H1 (cell line): ENCODE results near the gene PTBP1. TPM values are rescaled to one million over a fixed set of nuclear protein-coding genes. Genes with fewer than 3 reads are reported as not detected.
A peak's percentile ranks its signal among the peaks of the same experiment; 100 is the strongest.

Source experiments
- CTCF ChIA-PET: fragments of 300-600 bp; sonication (Branson Sonifier 250); formaldehyde crosslinking; loops from one replicate; lab custom pipeline; 2021; ENCODE audit not compliant: partially characterized antibody; lab: Charles Lee
- POLR2A ChIA-PET: fragments of 300-600 bp; sonication (Branson Sonifier 250); formaldehyde crosslinking; loops from one replicate; lab custom pipeline; 2021; ENCODE audit warnings: inconsistent platforms; ENCODE audit not compliant: partially characterized antibody; lab: Charles Lee
- DNase-seq, 2 experiments: peaks; one replicate each; pipeline versions ENCODE4 v3.0.0 to v3.0.0-alpha.2; 2010 to 2022; ENCODE audit warnings: low spot score in 2 of 2, low read depth in 1 of 2, mixed read lengths in 1 of 2
- FAIRE-seq: peaks from 2 replicates; lab custom pipeline; 2011; peaks lifted over from hg19 to GRCh38; lab: Jason Lieb, UNC
- H2AFZ ChIP-seq: 2 replicates; pipeline ENCODE4 v1.8.1; 2012; ENCODE audit warnings: low read length, inconsistent platforms
- H2AK5ac ChIP-seq: 2 replicates; pipeline ENCODE4 v1.6.1; 2013; ENCODE audit warnings: low read depth, low read length
- H2BK120ac ChIP-seq: replicated peaks from 2 replicates; pipeline ENCODE3; 2013; ENCODE audit warnings: low read depth, low read length, inconsistent platforms
- H2BK12ac ChIP-seq: 2 replicates; pipeline ENCODE4 v1.6.1; 2013; ENCODE audit warnings: low read depth, low read length
- H2BK15ac ChIP-seq: 2 replicates; pipeline ENCODE4 v1.6.1; 2013; ENCODE audit warnings: low read length
- H2BK20ac ChIP-seq: 2 replicates; pipeline ENCODE4 v1.6.1; 2013; ENCODE audit warnings: low read length
- H2BK5ac ChIP-seq: 2 replicates; pipeline ENCODE4 v1.6.1; 2013; ENCODE audit warnings: low read depth, low read length
- H3K14ac ChIP-seq: 2 replicates; pipeline ENCODE4 v1.6.1; 2013; ENCODE audit warnings: inconsistent platforms; ENCODE audit not compliant: insufficient read length
- H3K18ac ChIP-seq: 2 replicates; pipeline ENCODE4 v1.6.1; 2013; ENCODE audit warnings: low read length; ENCODE audit errors: extremely low read depth
- H3K23ac ChIP-seq: 2 replicates; pipeline ENCODE4 v1.6.1; 2013; ENCODE audit warnings: inconsistent platforms; ENCODE audit not compliant: insufficient read length
- H3K23me2 ChIP-seq: 2 replicates; pipeline ENCODE4 v1.6.1; 2013; ENCODE audit warnings: low read depth, low read length
- H3K27ac ChIP-seq: 2 replicates; pipeline ENCODE4 v1.6.1; 2011; ENCODE audit warnings: low read depth, low read length, inconsistent platforms
- H3K27me3 ChIP-seq, 4 experiments: replicated peaks in 1 of 4; 1 replicate in 1 of 4; 2 replicates in 3 of 4; pipeline versions ENCODE4 v1.6.1 to v1.8.1; 2011 to 2013; ENCODE audit warnings: low read length in 3 of 4, mild to moderate bottlenecking in 3 of 4, inconsistent platforms in 2 of 4, mixed read lengths in 2 of 4, moderate library complexity in 1 of 4; ENCODE audit not compliant: control insufficient read depth in 3 of 4, insufficient read depth in 3 of 4; ENCODE audit errors: extremely low read depth in 1 of 4
- H3K36me3 ChIP-seq, 4 experiments: 2 replicates each; pipeline versions ENCODE4 v1.6.1 to v1.8.1; 2011 to 2013; ENCODE audit warnings: mild to moderate bottlenecking in 4 of 4, low read length in 3 of 4, moderate library complexity in 2 of 4, control low read depth in 1 of 4, inconsistent platforms in 1 of 4; ENCODE audit not compliant: insufficient read depth in 4 of 4, control insufficient read depth in 2 of 4
- H3K4ac ChIP-seq: replicated peaks from 2 replicates; pipeline ENCODE3; 2013; ENCODE audit warnings: low read length, low read depth, mixed read lengths, inconsistent platforms; ENCODE audit not compliant: insufficient read length
- H3K4me1 ChIP-seq, 4 experiments: replicated peaks in 1 of 4; 1 replicate in 1 of 4; 2 replicates in 3 of 4; pipeline versions ENCODE4 v1.6.1 to v1.8.1; 2011 to 2013; ENCODE audit warnings: low read length in 3 of 4, inconsistent platforms in 2 of 4, mixed read lengths in 1 of 4; ENCODE audit not compliant: insufficient read depth in 4 of 4, control insufficient read depth in 3 of 4
- H3K4me2 ChIP-seq, 2 experiments: 2 replicates each; pipeline versions ENCODE4 v1.6.1 to v1.8.1; 2011 to 2013; ENCODE audit warnings: low read depth in 2 of 2, low read length in 2 of 2, control low read depth in 1 of 2, inconsistent platforms in 1 of 2, mild to moderate bottlenecking in 1 of 2; ENCODE audit not compliant: insufficient read depth in 1 of 2
- H3K4me3 ChIP-seq, 4 experiments: fragments of 200-600, 300-600 bp in 1 of 4; sonication (generic), shearing (Covaris generic), sonication (Bioruptor Twin) in 1 of 4; 2 replicates each; pipeline versions ENCODE4 v1.5.1 to v1.8.1; 2011 to 2016; ENCODE audit warnings: low read length in 4 of 4, low read depth in 3 of 4, control low read depth in 2 of 4, inconsistent platforms in 2 of 4, mild to moderate bottlenecking in 2 of 4, mixed read lengths in 1 of 4, moderate library complexity in 1 of 4; ENCODE audit not compliant: insufficient read depth in 2 of 4; ENCODE audit errors: extremely low read depth in 1 of 4
- H3K56ac ChIP-seq: replicated peaks from 2 replicates; pipeline ENCODE3; 2013; ENCODE audit warnings: low read depth, mild to moderate bottlenecking, mixed read lengths, low read length, inconsistent platforms; ENCODE audit not compliant: insufficient read length
- H3K79me1 ChIP-seq: 2 replicates; pipeline ENCODE4 v1.6.1; 2013; ENCODE audit warnings: low read depth, low read length, control low read depth
- H3K79me2 ChIP-seq, 2 experiments: 2 replicates each; pipeline versions ENCODE4 v1.6.1 to v1.8.1; 2012 to 2013; ENCODE audit warnings: low read length in 2 of 2, mild to moderate bottlenecking in 2 of 2, inconsistent platforms in 1 of 2; ENCODE audit not compliant: insufficient read depth in 2 of 2, control insufficient read depth in 1 of 2
- H3K9ac ChIP-seq, 4 experiments: replicated peaks in 1 of 4; 1 replicate in 1 of 4; 2 replicates in 3 of 4; pipeline versions ENCODE4 v1.6.1 to v1.8.1; 2011 to 2013; ENCODE audit warnings: low read depth in 3 of 4, low read length in 3 of 4, control low read depth in 2 of 4, mild to moderate bottlenecking in 2 of 4, moderate library complexity in 2 of 4, inconsistent platforms in 1 of 4; ENCODE audit errors: extremely low read depth in 1 of 4
- H3K9me3 ChIP-seq, 2 experiments: 2 replicates each; pipeline versions ENCODE4 v1.6.1 to v1.8.1; 2012 to 2013; ENCODE audit warnings: mild to moderate bottlenecking in 2 of 2, moderate library complexity in 2 of 2, control low read depth in 1 of 2, inconsistent platforms in 1 of 2, low read depth in 1 of 2, low read length in 1 of 2, mixed read lengths in 1 of 2; ENCODE audit not compliant: insufficient read depth in 2 of 2
- H4K20me1 ChIP-seq, 2 experiments: replicated peaks in 1 of 2; 2 replicates each; pipeline versions ENCODE3 to v1.8.1; 2011 to 2013; ENCODE audit warnings: inconsistent platforms in 2 of 2, low read length in 2 of 2, mild to moderate bottlenecking in 1 of 2; ENCODE audit not compliant: insufficient read depth in 2 of 2, control insufficient read depth in 1 of 2
- H4K5ac ChIP-seq: 2 replicates; pipeline ENCODE4 v1.6.1; 2013; ENCODE audit warnings: low read length, low read depth, mixed read lengths, inconsistent platforms; ENCODE audit not compliant: insufficient read length
- H4K8ac ChIP-seq: 2 replicates; pipeline ENCODE4 v1.8.0; 2013; ENCODE audit warnings: mild to moderate bottlenecking, moderate library complexity, low read length, inconsistent platforms; ENCODE audit not compliant: insufficient read depth; ENCODE audit errors: extremely low read depth
- H4K91ac ChIP-seq: replicated peaks from 2 replicates; pipeline ENCODE3; 2013; ENCODE audit warnings: low read length, mixed read lengths, inconsistent platforms; ENCODE audit not compliant: insufficient read length
- ATF3 ChIP-seq: IDR thresholded peaks from 2 replicates; pipeline ENCODE4 v1.6.1; 2011; ENCODE audit warnings: low read depth, mild to moderate bottlenecking, low read length; ENCODE audit not compliant: insufficient read depth
- GTF2F1 ChIP-seq: IDR thresholded peaks from 2 replicates; pipeline ENCODE4 v1.6.1; 2012; ENCODE audit warnings: low read depth, low read length, improper control_type of control experiment, borderline replicate concordance
- POLR2A ChIP-seq, 2 experiments: IDR thresholded peaks; 1 replicate in 1 of 2; 2 replicates in 1 of 2; pipeline ENCODE4 v1.6.1; 2011; ENCODE audit warnings: low read depth in 2 of 2, low read length in 2 of 2, mild to moderate bottlenecking in 2 of 2; ENCODE audit errors: control extremely low read depth in 1 of 2
- RNF2 ChIP-seq: fragments of 200-900, 300-1000 bp; sonication (generic); IDR thresholded peaks from 2 replicates; pipeline ENCODE4 v1.7.1; 2016; ENCODE audit warnings: borderline replicate concordance, low read depth, mild to moderate bottlenecking, antibody characterized with exemption, low read length; ENCODE audit not compliant: poor library complexity, severe bottlenecking; ENCODE audit errors: missing control alignments
- SAP30 ChIP-seq: fragments of 300-600 bp; sonication (generic); IDR thresholded peaks from 2 replicates; pipeline ENCODE4 v1.7.1; 2012; ENCODE audit warnings: low read length, moderate library complexity, mild to moderate bottlenecking, inconsistent platforms; ENCODE audit not compliant: insufficient read depth, insufficient replicate concordance
- WGBS, 2 experiments: shearing (Covaris generic) in 1 of 2; methylation state at CpG; one replicate each; pipeline versions ENCODE4 v1.1.6 to v1.1.7; 2013 to 2015; ENCODE audit warnings: low lambda C conversion rate in 2 of 2, mixed read lengths in 2 of 2, inconsistent platforms in 1 of 2, low coverage in 1 of 2, missing lambda C conversion rate in 1 of 2; ENCODE audit not compliant: insufficient replicate concordance in 2 of 2, insufficient coverage in 1 of 2, insufficient read length in 1 of 2; ENCODE audit errors: extremely low coverage in 1 of 2, missing lambda C conversion rate in 1 of 2; 5-methylcytosine and 5-hydroxymethylcytosine counted together
- polyA plus RNA-seq, 7 experiments: library from polyadenylated mRNA; depleted of rRNA in 3 of 7; stranded (reverse) in 5 of 7; unstranded in 2 of 7; fragments of >200 nt in 5 of 7; fragments of 200-250 nt in 2 of 7; gene quantifications; 1 replicate in 5 of 7; 2 replicates in 1 of 7; 4 replicates in 1 of 7; pipeline versions ENCODE4 v1.2.1 to v1.2.3, GENCODE V29; 2011 to 2013; ENCODE audit warnings: missing spikeins in 2 of 7, mixed read lengths in 2 of 7
- total RNA-seq: library from RNA; stranded (reverse); fragmentation: NEBNext Ultra II Directional; extraction: Animal tissue kit (Norgen Biotek cat#: 25700); gene quantifications from 2 replicates; pipeline ENCODE4 v1.2.1, GENCODE V29; 2021

Gene PTBP1
- total and polyA plus RNA-seq, 2 of the 8 experiments (the other 6 are each of a cell fraction or from before 2014, with no cell fraction given) = 528 to 888 TPM

- Histone ChIP-seq H4K20me1 (no peaks in the 10 kb centered on the region), H4K5ac (peak overlapping the region; percentile 51), H2AFZ (no peak overlapping the region), H3K27me3 (no peaks in the 10 kb centered on the region), H4K8ac (peak overlapping the region; percentile 94; the same call in 1 of the 2 replicates), H2BK15ac (no peak overlapping the region), H3K23ac (no peak overlapping the region), H3K4ac (peak overlapping the region; percentile 82), H3K9ac (peak overlapping the region in 1 of 4 experiments; percentile 62; a peak in 2 of 7 replicates), H3K23me2 (no peaks in the 10 kb centered on the region), H2BK20ac (peak overlapping the region; percentile 16), H3K14ac (no peak overlapping the region), H3K18ac (peak overlapping the region; percentile 79), H3K4me2 (peak overlapping the region; percentile 56 to 67), H4K91ac (peak overlapping the region; percentile 89), H2BK120ac (peak overlapping the region; percentile 97), H3K9me3 (no peaks in the 10 kb centered on the region), H2BK12ac (peak overlapping the region; percentile 95), H3K56ac (no peak overlapping the region), H3K27ac (peak overlapping the region; percentile 76; the same call in 1 of the 2 replicates), H3K79me2 (peaks cover 0 to 2% of the 10 kb centered on the region in 2 experiments; a peak in 2 of 4 replicates), H3K36me3 (no peaks in the 10 kb centered on the region), H3K4me3 (peak overlapping the region in 2 of 4 experiments; percentile 37 to 53; a peak in 5 of 8 replicates), H3K79me1 (no peaks in the 10 kb centered on the region; the same call in 1 of the 2 replicates), H2AK5ac (peak overlapping the region; percentile 82; the same call in 1 of the 2 replicates), H2BK5ac (peak overlapping the region; percentile 89), H3K4me1 (peaks cover 7 to 16% (median 12%) of the 10 kb centered on the region in 4 experiments)
- CTCF ChIA-PET = interaction anchor here (0.6 to 2.5 kb wide), 4 partner anchors 9 to 1138 kb away, joined by 3 to 10 read pairs (median 4); no protein-coding TSS in a partner anchor
- POLR2A ChIA-PET = interaction anchor here (0.6 to 9.0 kb wide), 14 partner anchors 8 to 1646 kb away, joined by 3 to 61 read pairs (median 6); partner anchors contain the start of genes CFD, CNN2 and PTBP1
- WGBS, 2 experiments = 82% methylated on average over 17 of the region's 19 CpGs; no CpG with 5 or more reads in 1 of the 2 experiments
- FAIRE-seq (no peak), DNase-seq (no peak)
- TF ChIP-seq RNF2 (no peak), GTF2F1 (no peak), ATF3 (no peak), SAP30 (peak; percentile 11), POLR2A (IDR thresholded peaks at IDR 0.05; ENCODE audit: control extremely low read depth in 1 of 2, low read depth in 2 of 2, low read length in 2 of 2) (no peak)
Observed at GRCh38 chr19:781800-782184, 15.5 kb upstream of the PTBP1 start.
